ENCODE results near the gene PCARE.

DNA sequence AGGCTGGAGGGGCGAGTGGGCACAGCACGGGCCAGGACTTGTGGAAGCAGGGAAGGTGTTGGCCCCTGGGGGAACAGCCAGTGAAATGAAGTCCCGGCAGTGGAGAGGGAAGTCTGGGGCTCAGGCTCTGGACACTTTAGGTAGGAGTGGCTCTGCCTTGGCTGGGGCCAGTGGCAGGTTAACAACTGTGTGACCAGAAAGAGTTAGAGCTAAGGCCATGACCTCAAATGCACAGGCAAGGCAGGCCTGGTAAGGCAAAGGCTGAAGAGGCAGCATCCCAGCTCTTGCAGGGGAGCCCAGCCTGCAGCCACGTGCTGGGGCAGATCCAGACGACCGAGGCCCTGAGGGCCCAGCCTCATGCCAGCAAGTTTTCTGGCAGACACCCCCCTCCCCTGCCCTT, 21.5 kb downstream of the PCARE start:
- TF ChIP-seq, protein P1, sequence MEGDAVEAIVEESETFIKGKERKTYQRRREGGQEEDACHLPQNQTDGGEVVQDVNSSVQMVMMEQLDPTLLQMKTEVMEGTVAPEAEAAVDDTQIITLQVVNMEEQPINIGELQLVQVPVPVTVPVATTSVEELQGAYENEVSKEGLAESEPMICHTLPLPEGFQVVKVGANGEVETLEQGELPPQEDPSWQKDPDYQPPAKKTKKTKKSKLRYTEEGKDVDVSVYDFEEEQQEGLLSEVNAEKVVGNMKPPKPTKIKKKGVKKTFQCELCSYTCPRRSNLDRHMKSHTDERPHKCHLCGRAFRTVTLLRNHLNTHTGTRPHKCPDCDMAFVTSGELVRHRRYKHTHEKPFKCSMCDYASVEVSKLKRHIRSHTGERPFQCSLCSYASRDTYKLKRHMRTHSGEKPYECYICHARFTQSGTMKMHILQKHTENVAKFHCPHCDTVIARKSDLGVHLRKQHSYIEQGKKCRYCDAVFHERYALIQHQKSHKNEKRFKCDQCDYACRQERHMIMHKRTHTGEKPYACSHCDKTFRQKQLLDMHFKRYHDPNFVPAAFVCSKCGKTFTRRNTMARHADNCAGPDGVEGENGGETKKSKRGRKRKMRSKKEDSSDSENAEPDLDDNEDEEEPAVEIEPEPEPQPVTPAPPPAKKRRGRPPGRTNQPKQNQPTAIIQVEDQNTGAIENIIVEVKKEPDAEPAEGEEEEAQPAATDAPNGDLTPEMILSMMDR (IDR thresholded peaks at IDR 0.05 in 4 of 5, conservative IDR thresholded peaks at IDR 0.05 in 1 of 5): no peak
- no peak for TF ChIP-seq POLR2A (IDR thresholded peaks at IDR 0.05)

Data from gastrocnemius medialis (tissue), 4 donors.